Left ventricle myocardium inferior (tissue), 1 donor: ENCODE results near the gene COPS7A. TPM values are rescaled to one million over a fixed set of nuclear protein-coding genes. Genes with fewer than 3 reads are reported as not detected.

ENCODE experiments used
- DNase-seq: peaks from one replicate; pipeline ENCODE4 v3.0.0-alpha.2; 2020
- H3K27ac ChIP-seq: fragments of 200-600 bp; replicated peaks from 2 replicates; pipeline ENCODE4 v1.8.0; 2021
- H3K27me3 ChIP-seq: fragments of 200-600 bp; 2 replicates; pipeline ENCODE4 v1.8.0; 2021; ENCODE audit warnings: low read depth
- H3K36me3 ChIP-seq: fragments of 200-600 bp; 2 replicates; pipeline ENCODE4 v1.8.0; 2021
- H3K4me1 ChIP-seq: fragments of 200-600 bp; 2 replicates; pipeline ENCODE4 v1.8.0; 2021
- H3K4me3 ChIP-seq: fragments of 200-600 bp; 2 replicates; pipeline ENCODE4 v1.8.0; 2021; ENCODE audit warnings: mild to moderate bottlenecking, moderate library complexity
- H3K9me3 ChIP-seq: fragments of 200-600 bp; replicated peaks from 2 replicates; pipeline ENCODE4 v1.8.0; 2021
- intact Hi-C: fragments of 100-400 bp; cut with micrococcal nuclease; formaldehyde crosslinking; loops from one replicate; pipeline ENCODE4 v1.11.0; 2022
- total RNA-seq: library from RNA; stranded (reverse); fragmentation: NEBNext Ultra II Directional; extraction: Animal tissue kit (Norgen Biotek cat#: 25700); gene quantifications from one replicate; pipeline ENCODE4 v1.2.1, GENCODE V29; 2021
- TF ChIP-seq, protein P1 (sequence below): fragments of 200-600 bp; IDR thresholded peaks from 2 replicates; pipeline ENCODE4 v1.8.0; 2021; ENCODE audit warnings: antibody characterized with exemption, mild to moderate bottlenecking, borderline replicate concordance
- donor health status: DM: no; HTN: yes; CAD: no; lungs with severe emphysema.

The COPS7A gene
- total RNA-seq, 1 donor from 2014 or later, result 73.2 TPM

DNA sequence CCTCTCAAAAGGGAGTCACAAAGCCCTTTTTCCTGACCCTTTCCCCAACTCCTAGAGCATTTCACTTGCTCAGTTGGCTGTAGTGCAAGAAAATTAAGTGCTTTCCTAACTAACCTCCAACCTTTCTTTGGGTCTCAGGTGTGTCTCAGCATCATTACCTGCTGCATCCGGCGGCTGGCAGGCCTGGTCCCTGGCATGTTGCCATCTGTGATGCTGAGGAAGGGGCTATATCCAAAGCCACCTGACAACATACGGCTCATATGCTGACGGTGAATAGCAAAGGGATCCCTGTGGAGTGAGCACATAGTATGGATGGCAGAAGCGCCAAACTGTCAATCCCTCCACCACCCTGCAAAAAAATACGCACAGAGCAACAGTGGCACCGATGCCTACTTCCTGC is 27.9 kb downstream of the COPS7A start:
- no peaks in the 10 kb centered on the region for H3K9me3 ChIP-seq
- peaks cover 24% of the 10 kb centered on the region for H3K4me1 ChIP-seq
- TF ChIP-seq, protein P1, sequence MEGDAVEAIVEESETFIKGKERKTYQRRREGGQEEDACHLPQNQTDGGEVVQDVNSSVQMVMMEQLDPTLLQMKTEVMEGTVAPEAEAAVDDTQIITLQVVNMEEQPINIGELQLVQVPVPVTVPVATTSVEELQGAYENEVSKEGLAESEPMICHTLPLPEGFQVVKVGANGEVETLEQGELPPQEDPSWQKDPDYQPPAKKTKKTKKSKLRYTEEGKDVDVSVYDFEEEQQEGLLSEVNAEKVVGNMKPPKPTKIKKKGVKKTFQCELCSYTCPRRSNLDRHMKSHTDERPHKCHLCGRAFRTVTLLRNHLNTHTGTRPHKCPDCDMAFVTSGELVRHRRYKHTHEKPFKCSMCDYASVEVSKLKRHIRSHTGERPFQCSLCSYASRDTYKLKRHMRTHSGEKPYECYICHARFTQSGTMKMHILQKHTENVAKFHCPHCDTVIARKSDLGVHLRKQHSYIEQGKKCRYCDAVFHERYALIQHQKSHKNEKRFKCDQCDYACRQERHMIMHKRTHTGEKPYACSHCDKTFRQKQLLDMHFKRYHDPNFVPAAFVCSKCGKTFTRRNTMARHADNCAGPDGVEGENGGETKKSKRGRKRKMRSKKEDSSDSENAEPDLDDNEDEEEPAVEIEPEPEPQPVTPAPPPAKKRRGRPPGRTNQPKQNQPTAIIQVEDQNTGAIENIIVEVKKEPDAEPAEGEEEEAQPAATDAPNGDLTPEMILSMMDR, result no peak
- intact Hi-C loops, result no loop called here
- H3K27ac ChIP-seq, result peak overlapping the region; percentile 100
- no peaks in the 10 kb centered on the region for H3K27me3 ChIP-seq
- H3K36me3 ChIP-seq, result peaks cover 50% of the 10 kb centered on the region
- H3K4me3 ChIP-seq, result peak overlapping the region; percentile 99
- DNase-seq, result no peak

DNA sequence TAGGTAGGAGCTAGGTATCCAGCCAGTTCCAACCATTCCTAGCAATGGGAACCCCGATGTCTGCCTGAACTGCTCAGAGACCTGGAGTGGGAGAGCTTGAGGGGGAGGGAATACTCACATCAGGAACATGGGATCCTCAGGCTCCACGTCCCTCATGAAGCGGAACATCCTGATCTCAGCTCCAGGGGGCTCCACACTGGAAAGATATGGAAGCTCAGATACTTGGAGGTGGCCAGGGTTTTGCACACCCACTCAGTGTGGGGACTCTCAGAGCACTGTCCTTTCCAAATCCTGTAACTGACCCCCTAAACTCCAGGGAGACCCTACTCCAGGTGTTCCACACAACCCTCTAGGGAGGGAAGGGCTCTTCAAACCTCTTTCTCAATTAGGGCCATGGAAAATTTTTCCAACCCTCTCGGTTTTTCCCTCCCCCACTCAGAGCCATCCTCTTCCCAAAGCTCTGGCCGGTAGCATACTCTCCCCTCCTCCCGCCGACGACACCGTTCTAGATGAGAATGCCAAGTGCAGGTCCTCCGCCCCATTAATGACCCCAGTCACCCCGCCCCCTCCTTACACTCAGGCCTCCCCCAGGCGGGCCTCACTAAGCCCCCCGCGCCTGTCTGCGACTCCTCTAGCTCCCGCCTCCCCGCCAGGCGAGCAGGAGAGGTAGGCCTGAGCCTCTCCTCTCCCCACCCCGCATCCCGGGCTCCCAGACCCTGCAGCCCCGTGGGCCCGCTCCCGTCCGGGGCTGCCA is 28.5 kb downstream of the COPS7A start:
- peaks cover 44% of the 10 kb centered on the region for H3K36me3 ChIP-seq
- TF ChIP-seq, protein P1, result no peak
- peak overlapping the region; percentile 100 for H3K27ac ChIP-seq
- peak overlapping the region; percentile 99 for H3K4me3 ChIP-seq
- no peaks in the 10 kb centered on the region for H3K9me3 ChIP-seq
- H3K27me3 ChIP-seq, result no peaks in the 10 kb centered on the region
- H3K4me1 ChIP-seq, result peaks cover 30% of the 10 kb centered on the region
- intact Hi-C loops, result no loop called here
- peak; percentile 55 for DNase-seq

DNA sequence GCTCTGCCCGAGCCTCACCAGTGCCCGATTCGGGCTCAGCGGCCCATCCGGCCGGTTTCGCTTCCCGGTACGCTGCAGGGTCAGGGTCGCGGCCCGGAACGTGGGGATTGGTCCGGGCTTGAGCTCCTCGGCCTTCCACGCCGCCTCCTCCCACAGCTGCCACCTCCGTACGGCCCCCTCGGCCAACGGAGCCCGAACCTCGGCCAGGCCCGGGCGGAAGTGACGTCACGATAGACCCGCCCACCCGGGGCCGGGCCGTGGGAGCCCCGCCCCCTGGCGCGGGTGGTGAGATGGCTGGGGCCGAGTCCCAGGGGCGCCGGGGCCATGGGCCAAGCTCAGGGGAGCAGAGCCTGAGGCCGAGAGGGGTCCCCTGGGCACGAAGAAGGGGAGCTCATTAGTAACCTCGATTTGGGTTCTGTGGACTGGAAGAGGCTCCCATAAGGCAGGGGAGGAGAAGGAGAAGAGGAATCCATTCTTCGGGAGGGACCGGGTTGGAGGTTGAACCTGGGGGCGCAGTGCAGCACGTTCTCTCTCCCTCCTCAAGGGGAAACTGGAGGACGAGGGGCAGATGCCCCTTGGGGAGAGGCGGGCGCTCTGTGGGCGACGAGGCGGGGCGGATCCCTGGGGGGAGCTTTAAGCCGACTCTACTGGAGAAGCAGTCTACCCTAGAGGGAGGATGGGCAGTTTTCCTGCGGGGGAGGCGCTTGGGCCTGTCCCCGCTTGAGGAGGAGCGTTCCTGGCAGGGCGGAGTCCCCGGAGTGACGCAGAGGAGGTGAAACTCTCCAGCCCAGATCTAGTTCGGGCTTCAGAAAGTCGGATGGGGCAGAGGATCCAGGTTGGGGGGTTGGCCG is 29.3 kb downstream of the COPS7A start, which contains the start of gene MLF2:
Gene MLF2, minus strand, starts transcription at position 221 of the 851 bp plus-strand sequence. CDS start 807 bp downstream, outside the sequence.
- intact Hi-C loops, result no loop called here
- Histone ChIP-seq H3K4me3 (peak within 1 kb of the TSS; percentile 99), H3K27me3 (no peaks in the 10 kb centered on the region), H3K4me1 (peaks cover 32% of the 10 kb centered on the region), H3K9me3 (no peaks in the 10 kb centered on the region), H3K27ac (peak within 1 kb of the TSS; percentile 100), H3K36me3 (peaks cover 36% of the 10 kb centered on the region)
- DNase-seq, result peak; percentile 98
- TF ChIP-seq, protein P1, result no peak

DNA sequence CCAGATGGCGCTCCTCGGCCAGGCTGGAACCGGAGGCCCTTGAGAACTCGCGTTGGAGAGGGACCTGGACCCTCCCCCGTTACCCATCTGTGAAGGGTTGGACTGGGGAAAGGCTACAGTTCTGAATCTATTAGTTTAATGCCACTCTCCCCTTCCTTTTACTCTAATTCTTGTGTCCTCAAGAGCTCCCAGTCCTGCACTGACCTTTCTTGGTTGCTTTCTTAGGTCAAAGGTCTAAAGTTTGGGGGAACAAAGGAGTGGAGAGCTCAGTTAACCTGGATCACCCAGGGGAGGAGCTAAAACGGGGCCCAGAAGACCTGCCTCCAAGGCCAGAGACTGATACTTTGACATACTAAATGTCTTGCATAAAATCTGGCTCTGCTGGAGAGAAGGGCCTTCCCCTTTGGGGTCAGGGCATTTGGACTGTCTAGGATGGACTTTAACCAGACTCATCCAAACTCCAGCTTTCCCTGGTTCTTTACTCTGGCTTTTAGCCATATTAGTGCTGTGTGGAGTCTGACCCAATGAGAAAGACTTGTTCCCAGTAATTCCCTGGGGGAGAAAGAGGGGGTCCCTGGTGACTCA is 30.0 kb downstream of the COPS7A start:
- intact Hi-C loops, result no loop called here
- peak overlapping the region; percentile 99 for H3K4me3 ChIP-seq

GRCh38 chr12:6754411-6754810 is 30.6 kb downstream of the COPS7A start:
- no peak for DNase-seq
- Histone ChIP-seq H3K4me1 (peaks cover 32% of the 10 kb centered on the region), H3K4me3 (no peak overlapping the region), H3K27ac (peak overlapping the region; percentile 100), H3K9me3 (no peaks in the 10 kb centered on the region), H3K27me3 (no peaks in the 10 kb centered on the region), H3K36me3 (peaks cover 24% of the 10 kb centered on the region)
- TF ChIP-seq, protein P1, result no peak
- intact Hi-C loops, result no loop called here

More for the DNA sequence above, 30.0 kb downstream of the COPS7A start:
- Histone ChIP-seq H3K9me3 (no peaks in the 10 kb centered on the region), H3K27me3 (no peaks in the 10 kb centered on the region), H3K4me1 (peaks cover 32% of the 10 kb centered on the region), H3K36me3 (peaks cover 29% of the 10 kb centered on the region), H3K27ac (peak overlapping the region; percentile 100)
- no peak for DNase-seq
- TF ChIP-seq, protein P1, result peak; percentile 98
